ENCODE measurements around the gene GOLGA1.

The GOLGA1 gene

DNA sequence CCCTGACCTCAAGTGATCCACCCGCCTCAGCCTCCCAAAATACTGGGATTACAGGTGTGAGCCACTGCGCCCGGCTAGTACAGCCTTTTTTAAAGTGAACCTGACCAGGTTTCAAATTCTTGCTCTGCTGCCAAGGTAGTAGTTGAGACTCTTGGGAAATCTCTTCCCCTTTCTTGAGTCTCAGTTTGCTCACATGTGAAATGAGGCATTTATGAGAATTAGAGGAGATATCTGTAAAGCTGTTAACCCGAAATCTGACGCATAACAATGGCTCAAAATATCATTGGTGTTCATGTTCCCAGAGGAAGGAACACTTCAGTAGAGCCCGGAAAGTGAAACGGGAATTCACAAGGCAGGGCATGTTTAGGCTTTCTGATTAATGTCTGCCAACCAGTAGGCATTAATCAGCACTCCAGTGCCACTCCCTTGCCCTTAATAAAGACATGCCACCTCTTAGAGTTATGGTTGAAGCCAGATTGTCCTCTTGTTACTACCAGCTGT is 77.5 kb downstream of the GOLGA1 start:
- peak overlapping the region; percentile 34; the same call in 1 of the 2 replicates for H3K27ac ChIP-seq
- TF ChIP-seq, protein P1, sequence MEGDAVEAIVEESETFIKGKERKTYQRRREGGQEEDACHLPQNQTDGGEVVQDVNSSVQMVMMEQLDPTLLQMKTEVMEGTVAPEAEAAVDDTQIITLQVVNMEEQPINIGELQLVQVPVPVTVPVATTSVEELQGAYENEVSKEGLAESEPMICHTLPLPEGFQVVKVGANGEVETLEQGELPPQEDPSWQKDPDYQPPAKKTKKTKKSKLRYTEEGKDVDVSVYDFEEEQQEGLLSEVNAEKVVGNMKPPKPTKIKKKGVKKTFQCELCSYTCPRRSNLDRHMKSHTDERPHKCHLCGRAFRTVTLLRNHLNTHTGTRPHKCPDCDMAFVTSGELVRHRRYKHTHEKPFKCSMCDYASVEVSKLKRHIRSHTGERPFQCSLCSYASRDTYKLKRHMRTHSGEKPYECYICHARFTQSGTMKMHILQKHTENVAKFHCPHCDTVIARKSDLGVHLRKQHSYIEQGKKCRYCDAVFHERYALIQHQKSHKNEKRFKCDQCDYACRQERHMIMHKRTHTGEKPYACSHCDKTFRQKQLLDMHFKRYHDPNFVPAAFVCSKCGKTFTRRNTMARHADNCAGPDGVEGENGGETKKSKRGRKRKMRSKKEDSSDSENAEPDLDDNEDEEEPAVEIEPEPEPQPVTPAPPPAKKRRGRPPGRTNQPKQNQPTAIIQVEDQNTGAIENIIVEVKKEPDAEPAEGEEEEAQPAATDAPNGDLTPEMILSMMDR (IDR thresholded peaks at IDR 0.05): no peak
- no peak for TF ChIP-seq ZFX (IDR thresholded peaks at IDR 0.05; ENCODE audit: borderline replicate concordance)

DNA sequence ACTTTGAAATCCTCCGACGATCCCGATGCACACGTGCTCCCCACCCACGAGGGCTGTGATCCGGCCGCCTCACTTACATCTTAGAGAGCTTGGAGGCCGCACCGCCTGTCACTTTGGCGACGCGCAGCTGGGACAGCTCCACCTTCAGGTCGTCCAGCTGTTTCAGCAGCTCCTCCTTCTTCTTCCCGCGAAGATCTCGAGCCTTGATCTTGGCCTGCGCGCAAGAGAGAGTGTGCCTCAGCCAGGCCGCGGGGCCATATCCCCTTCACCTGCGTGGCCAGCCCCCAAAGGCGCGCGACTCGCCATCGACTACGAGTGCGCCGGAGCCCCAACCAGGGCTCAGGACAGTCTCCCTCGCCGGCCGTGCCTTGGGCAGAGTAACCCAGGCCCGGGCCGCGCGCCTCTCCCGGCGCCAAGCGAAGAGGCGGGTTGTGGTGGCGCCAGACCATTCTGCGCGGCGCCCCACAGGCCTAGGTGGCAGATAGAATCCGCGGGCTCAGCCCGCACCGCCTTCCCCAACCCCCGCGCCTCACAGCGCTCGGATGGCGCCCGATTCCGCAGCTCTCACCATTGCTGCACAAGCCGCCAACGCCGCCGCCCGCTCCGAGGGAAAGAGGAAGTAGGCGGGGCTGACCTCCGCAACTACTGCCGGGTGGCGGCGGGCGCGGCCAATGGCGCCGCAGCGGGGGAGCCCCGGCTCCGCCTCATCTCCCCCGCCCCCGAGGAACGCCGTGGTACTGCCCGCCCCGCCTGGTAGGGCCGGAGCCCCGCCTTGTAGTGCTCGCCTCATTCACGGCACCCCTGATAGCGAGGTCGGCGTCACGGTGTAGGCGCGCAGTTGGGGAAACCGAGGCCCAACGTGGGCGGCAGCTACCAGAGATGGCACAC is 79.3 kb downstream of the GOLGA1 start, which contains the start of the genes ARPC5L and RPL35:
Gene ARPC5L (plus strand): TSS at position 789 of the 888 bp plus-strand sequence. CDS start 7,161 bp downstream, outside the sequence.
Gene RPL35 (minus strand): TSS at position 616 of the 888 bp plus-strand sequence. CDS start 45 bp downstream, at position 571.
- H3K27ac ChIP-seq: peak within 1 kb of the TSS; percentile 92
- no peak for TF ChIP-seq ZFX (IDR thresholded peaks at IDR 0.05; ENCODE audit: borderline replicate concordance)
- TF ChIP-seq, protein P1 (IDR thresholded peaks at IDR 0.05): peak; percentile 70

DNA sequence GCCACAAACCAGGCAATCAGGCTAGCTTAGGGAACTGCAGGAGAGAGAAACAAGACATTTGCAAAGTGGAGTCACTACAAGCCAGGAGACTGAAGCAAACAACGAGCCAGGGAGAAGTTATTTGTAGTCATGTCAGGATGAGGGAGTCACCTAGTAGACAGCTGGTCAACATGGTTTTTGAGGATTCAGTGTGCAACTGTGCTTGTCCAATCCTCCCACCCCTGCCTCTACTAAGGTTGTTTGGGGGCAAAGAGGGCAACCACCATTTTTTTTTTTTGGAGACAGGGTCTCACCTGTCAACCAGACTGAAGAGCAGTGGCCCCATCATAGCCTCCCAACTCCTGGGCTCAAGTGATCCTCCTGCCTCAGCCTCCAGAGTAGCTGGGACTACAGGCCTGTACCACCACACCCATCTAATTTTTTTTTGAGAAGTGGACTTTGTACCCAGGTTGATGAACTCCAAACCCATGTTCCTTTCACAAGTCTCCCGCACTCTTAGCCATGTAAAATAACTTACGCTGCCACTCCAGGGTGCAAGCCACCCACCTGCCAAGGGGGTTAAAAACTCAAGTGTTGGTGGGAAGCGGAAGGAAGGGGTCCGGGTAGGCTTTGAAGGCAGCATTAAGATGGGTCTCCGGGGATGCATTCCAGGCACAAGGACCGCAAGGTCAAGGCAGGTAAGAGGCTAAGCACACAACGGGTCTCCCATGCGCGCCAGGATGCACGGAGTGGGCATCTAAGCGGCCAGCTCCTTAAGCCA is 80.1 kb downstream of the GOLGA1 start:
- TF ChIP-seq ZFX (IDR thresholded peaks at IDR 0.05; ENCODE audit: borderline replicate concordance): no peak
- TF ChIP-seq, protein P1 (IDR thresholded peaks at IDR 0.05): no peak
- H3K27ac ChIP-seq: peak overlapping the region; percentile 92

DNA sequence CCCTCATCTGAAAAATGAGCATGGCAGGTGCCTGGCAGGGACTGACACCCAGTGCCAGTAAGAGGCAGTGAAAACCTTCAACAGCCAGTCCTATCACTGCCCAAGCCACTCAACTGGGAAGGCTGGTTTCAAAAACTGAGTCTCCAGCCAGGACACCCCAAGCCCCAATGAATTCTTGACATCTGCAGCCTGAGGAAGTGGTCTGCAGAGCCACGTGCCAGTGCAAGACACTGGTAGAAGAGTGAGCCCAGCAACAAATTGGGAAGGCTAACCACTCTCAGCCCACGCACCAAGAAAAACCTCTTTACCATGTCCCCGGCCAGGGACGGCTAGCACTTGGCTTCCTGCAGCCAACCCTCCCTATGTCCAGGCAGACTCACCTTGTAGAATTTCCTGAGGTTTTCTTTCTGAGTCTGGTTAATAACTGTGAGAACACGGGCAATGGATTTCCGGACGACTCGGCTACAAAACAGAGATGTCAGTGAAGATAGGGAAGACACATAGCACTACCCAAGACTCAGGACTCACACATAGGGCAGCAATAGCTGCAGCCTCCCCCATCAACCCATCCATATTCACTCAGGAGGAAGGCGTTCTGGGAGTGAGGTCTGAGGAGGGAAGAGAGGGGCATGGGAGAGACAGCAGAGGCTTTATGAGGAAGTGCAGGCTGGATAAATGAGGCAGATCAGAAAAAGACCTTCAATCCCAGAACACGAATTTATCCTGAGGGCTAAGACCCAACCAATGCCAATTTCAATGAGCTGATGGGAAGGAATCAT is 80.9 kb downstream of the GOLGA1 start:
- peak overlapping the region; percentile 92 for H3K27ac ChIP-seq
- TF ChIP-seq, protein P1 (IDR thresholded peaks at IDR 0.05): no peak
- TF ChIP-seq ZFX (IDR thresholded peaks at IDR 0.05; ENCODE audit: borderline replicate concordance): no peak

DNA sequence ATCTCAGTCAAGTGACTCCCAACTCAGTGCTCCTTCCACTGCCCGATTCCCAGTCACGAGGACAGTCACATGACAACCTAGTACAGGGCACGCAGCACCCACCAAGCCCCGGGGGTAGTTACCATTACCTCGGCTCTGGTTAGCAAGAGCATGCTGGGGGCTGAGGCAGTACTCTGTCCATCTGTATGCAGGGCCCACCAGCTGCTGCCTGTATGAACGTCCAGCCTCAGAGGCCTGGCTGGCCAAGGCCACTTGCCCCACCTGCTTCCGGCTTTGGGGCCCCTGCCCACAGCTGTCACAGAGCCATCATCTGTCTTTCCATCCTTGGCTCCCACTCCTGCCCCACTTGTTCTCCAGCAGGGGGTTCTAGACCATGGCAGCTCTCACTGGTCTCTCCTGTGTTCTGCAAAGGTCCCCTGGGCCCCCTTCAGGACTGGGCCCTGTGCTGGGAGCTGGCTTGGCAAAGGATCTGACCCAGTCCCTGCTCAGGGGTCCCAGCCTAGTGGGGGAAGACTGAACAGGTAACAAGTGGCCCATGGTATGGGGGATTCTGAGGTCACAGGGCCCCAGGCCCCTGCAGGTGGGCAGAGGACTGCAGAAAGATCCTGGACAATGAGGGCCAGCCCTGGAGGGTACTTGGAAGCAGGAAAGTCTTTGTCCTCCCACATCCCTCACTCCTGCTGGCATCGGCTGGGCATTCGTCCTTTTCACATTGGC is 82.4 kb downstream of the GOLGA1 start:
- no peak overlapping the region for H3K27ac ChIP-seq

More for the DNA sequence above, 82.4 kb downstream of the GOLGA1 start:
- no peak for TF ChIP-seq ZFX (IDR thresholded peaks at IDR 0.05; ENCODE audit: borderline replicate concordance)
- TF ChIP-seq, protein P1 (IDR thresholded peaks at IDR 0.05): no peak

All from 22Rv1 (cell line).